Transverse colon (tissue), 3 donors: ENCODE data around the gene FARSB.

Experiments
- CTCF ChIP-seq, 5 experiments: fragments of 200-600 bp in 3 of 5; fragments of 450-650 bp in 2 of 5; sonication (generic) in 3 of 5; IDR thresholded peaks; 1 replicate in 2 of 5; 2 replicates in 3 of 5; pipeline ENCODE4 v1.5.1; 2016 to 2017; ENCODE audit warnings: antibody characterized with exemption in 5 of 5, inconsistent platforms in 3 of 5, mild to moderate bottlenecking in 2 of 5, moderate library complexity in 1 of 5
- POLR2A ChIP-seq: fragments of 450-650 bp; IDR thresholded peaks from one replicate; pipeline ENCODE4 v1.6.1; 2016; ENCODE audit warnings: antibody characterized with exemption, mild to moderate bottlenecking, moderate library complexity

DNA sequence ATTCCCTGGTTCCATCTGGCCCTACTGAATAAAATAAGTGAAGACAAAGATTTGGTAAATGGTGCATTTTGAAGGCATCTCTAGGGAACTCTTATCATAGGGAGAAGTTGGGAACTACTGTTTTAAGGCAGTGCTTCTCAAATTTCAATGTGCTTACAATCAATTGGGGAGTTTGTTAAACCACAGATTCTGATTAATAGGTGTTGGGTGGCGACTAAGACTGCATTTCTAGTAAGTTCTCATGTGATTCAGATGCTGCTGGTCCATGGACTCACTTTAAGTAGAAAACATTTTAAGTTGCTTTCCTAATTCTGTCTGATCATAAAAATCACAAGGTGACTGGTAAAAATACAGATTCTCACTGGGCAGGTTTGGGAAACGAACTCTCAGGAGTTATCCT, 14.6 kb downstream of the FARSB start:
- TF ChIP-seq POLR2A (no peak), CTCF (IDR thresholded peaks at IDR 0.05) (no peak)
